Karpas-422 (cell line): ENCODE data around the gene PODNL1. TPM values are rescaled to one million over a fixed set of nuclear protein-coding genes. Genes with fewer than 3 reads are reported as not detected.

Experiments used
- DNase-seq: peaks from one replicate; pipeline ENCODE4 v3.0.0-alpha.2; 2015
- H2AFZ ChIP-seq: fragments of 200-600 bp; sonication (generic); 2 replicates; pipeline ENCODE4 v1.6.1; 2014; ENCODE audit warnings: antibody characterized with exemption, low read length, mixed read lengths
- H3K27ac ChIP-seq: fragments of 200-600 bp; sonication (generic); 2 replicates; pipeline ENCODE4 v1.5.1; 2014; ENCODE audit warnings: mild to moderate bottlenecking, low read length, moderate library complexity
- H3K27me3 ChIP-seq: fragments of 200-600 bp; sonication (generic); 2 replicates; pipeline ENCODE4 v1.6.1; 2014; ENCODE audit warnings: low read length, mixed read lengths
- H3K36me3 ChIP-seq: fragments of 200-600 bp; sonication (generic); 2 replicates; pipeline ENCODE4 v1.6.1; 2014; ENCODE audit warnings: low read length, mixed read lengths; ENCODE audit not compliant: insufficient read depth
- H3K4me1 ChIP-seq: fragments of 200-600 bp; sonication (generic); 2 replicates; pipeline ENCODE4 v1.6.1; 2014; ENCODE audit warnings: mild to moderate bottlenecking, low read length, mixed read lengths
- H3K4me2 ChIP-seq: fragments of 200-600 bp; sonication (generic); 2 replicates; pipeline ENCODE4 v1.6.1; 2014; ENCODE audit warnings: low read length, low read depth, mild to moderate bottlenecking; ENCODE audit not compliant: poor library complexity, severe bottlenecking
- H3K4me3 ChIP-seq: fragments of 200-600 bp; sonication (generic); 2 replicates; pipeline ENCODE4 v1.5.1; 2014; ENCODE audit warnings: mild to moderate bottlenecking, antibody characterized with exemption, low read length, mixed read lengths
- H3K79me2 ChIP-seq: fragments of 200-600 bp; sonication (generic); 2 replicates; pipeline ENCODE4 v1.6.1; 2014; ENCODE audit warnings: mild to moderate bottlenecking, low read length, mixed read lengths
- H3K9ac ChIP-seq: fragments of 200-600 bp; sonication (generic); 2 replicates; pipeline ENCODE4 v1.6.0; 2014; ENCODE audit warnings: low read length
- H3K9me2 ChIP-seq: fragments of 200-600 bp; sonication (generic), shearing (Covaris generic); replicated peaks from 2 replicates; pipeline ENCODE4 v1.6.0; 2014; ENCODE audit warnings: mild to moderate bottlenecking, low read length, moderate library complexity; ENCODE audit not compliant: insufficient read depth
- H3K9me3 ChIP-seq: fragments of 300-700, 200-600 bp; sonication (generic); 2 replicates; pipeline ENCODE4 v1.6.1; 2014; ENCODE audit warnings: low read length, mixed read lengths
- H4K20me1 ChIP-seq: fragments of 200-600 bp; sonication (generic); 2 replicates; pipeline ENCODE4 v1.6.1; 2014; ENCODE audit warnings: mild to moderate bottlenecking, antibody characterized with exemption, low read length, low read depth; ENCODE audit not compliant: insufficient read depth
- total RNA-seq: library from RNA; depleted of rRNA; stranded (reverse); fragments of >200 nt; shearing (Covaris generic); gene quantifications from 2 replicates; pipeline ENCODE4 v1.2.3, GENCODE V29; 2014; ENCODE audit warnings: low replicate concordance

Gene PODNL1
- total RNA-seq, 1 experiment from 2014 or later, result not detected

DNA sequence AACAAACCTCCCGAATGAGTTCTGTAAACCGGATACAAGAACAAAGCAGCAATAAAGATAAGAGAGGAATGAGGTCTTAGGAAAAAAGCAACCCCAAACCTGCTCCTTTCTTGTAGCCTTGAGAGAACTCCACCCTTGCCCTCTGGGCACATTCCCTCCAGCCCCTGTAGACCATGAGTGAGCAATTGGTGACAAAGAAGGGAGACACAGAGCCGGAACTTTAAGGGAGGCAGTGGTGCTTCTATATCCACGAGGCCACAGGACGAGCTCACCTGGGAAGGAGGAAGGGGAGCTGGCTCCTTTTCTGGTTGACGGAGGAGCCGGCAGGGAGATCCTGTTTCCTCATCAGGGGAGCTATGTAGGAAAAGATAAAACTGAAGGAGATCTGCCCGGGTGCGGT is 45.3 kb downstream of the PODNL1 start:
- no peak overlapping the region for H3K4me3 ChIP-seq
- H3K4me1 ChIP-seq, result no peaks in the 10 kb centered on the region
- no peaks in the 10 kb centered on the region for H3K9me3 ChIP-seq
- no peaks in the 10 kb centered on the region for H3K79me2 ChIP-seq
- no peaks in the 10 kb centered on the region for H4K20me1 ChIP-seq
- no peak overlapping the region for H2AFZ ChIP-seq
- H3K27me3 ChIP-seq, result no peaks in the 10 kb centered on the region
- no peaks in the 10 kb centered on the region for H3K36me3 ChIP-seq
- no peak overlapping the region for H3K4me2 ChIP-seq
- DNase-seq, result no peak
- H3K27ac ChIP-seq, result no peak overlapping the region
- no peak overlapping the region for H3K9ac ChIP-seq
- H3K9me2 ChIP-seq, result no peaks in the 10 kb centered on the region

- Histone ChIP-seq H3K36me3 (no peaks in the 10 kb centered on the region), H3K27me3 (no peaks in the 10 kb centered on the region), H2AFZ (no peak overlapping the region), H3K9ac (no peak overlapping the region), H4K20me1 (no peaks in the 10 kb centered on the region), H3K4me2 (no peak overlapping the region), H3K79me2 (no peaks in the 10 kb centered on the region), H3K4me3 (no peak overlapping the region), H3K9me2 (no peaks in the 10 kb centered on the region), H3K9me3 (no peaks in the 10 kb centered on the region), H3K4me1 (peaks cover 7% of the 10 kb centered on the region), H3K27ac (no peak overlapping the region)
- no peak for DNase-seq
Measured at GRCh38 chr19:13890136-13890535, 48.1 kb downstream of the PODNL1 start.

DNA sequence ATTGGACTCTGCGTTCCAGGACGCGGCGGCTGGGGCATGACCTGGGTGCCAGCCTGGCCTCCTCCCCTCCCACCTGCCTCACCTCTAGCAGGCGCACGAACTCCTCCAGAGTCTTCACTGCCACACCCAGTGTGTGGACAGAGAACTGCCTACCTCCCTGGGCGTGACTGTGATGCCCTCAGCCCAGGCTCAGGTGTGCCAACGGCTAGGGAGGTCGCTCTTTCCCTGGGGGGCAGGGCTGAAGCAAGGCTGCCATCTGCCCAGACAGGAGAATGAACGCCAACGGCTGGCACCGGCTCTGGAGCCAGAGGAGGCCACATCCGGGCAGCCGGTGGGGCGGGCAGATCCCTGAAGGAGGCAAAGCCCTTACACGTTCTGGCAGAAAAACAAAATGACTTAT is 49.9 kb downstream of the PODNL1 start:
- Histone ChIP-seq H4K20me1 (no peaks in the 10 kb centered on the region), H2AFZ (no peak overlapping the region), H3K9ac (no peak overlapping the region), H3K9me3 (no peaks in the 10 kb centered on the region), H3K4me2 (no peak overlapping the region), H3K27me3 (no peaks in the 10 kb centered on the region), H3K4me3 (no peak overlapping the region), H3K4me1 (peaks cover 7% of the 10 kb centered on the region), H3K27ac (no peak overlapping the region), H3K9me2 (no peaks in the 10 kb centered on the region), H3K79me2 (no peaks in the 10 kb centered on the region), H3K36me3 (no peaks in the 10 kb centered on the region)
- DNase-seq, result no peak

DNA sequence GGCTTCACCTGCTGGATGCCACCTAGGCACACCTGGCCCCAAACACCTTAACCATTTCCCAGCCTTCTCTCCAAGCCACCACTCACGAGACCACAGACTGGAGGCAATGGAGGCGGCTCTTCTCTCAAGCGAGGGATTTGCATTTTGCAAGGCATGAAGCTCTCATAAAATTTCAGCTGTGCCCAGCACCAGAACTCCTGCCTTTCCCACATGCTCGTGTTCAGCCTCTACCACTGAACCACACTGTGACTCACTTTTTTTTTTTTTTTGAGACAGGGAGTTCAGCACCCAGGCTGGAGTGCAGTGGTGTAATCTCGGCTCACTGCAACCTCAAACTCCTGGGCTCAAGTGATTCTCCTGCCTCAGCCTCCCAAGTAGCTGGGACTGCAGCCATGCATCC is 50.7 kb downstream of the PODNL1 start:
- no peaks in the 10 kb centered on the region for H3K79me2 ChIP-seq
- no peak overlapping the region for H2AFZ ChIP-seq
- H3K27ac ChIP-seq, result no peak overlapping the region

GRCh38 chr19:13887018-13887436 is 51.2 kb downstream of the PODNL1 start:
- Histone ChIP-seq H3K27me3 (no peaks in the 10 kb centered on the region), H3K9me3 (no peaks in the 10 kb centered on the region), H3K9ac (no peak overlapping the region), H4K20me1 (no peaks in the 10 kb centered on the region), H3K9me2 (no peaks in the 10 kb centered on the region), H2AFZ (no peak overlapping the region), H3K4me1 (peaks cover 7% of the 10 kb centered on the region), H3K36me3 (no peaks in the 10 kb centered on the region), H3K27ac (no peak overlapping the region), H3K79me2 (no peaks in the 10 kb centered on the region), H3K4me2 (no peak overlapping the region), H3K4me3 (no peak overlapping the region)
- no peak for DNase-seq

More for the DNA sequence above, 50.7 kb downstream of the PODNL1 start:
- H3K9me2 ChIP-seq, result no peaks in the 10 kb centered on the region
- no peak overlapping the region for H3K4me2 ChIP-seq
- no peaks in the 10 kb centered on the region for H4K20me1 ChIP-seq
- no peaks in the 10 kb centered on the region for H3K9me3 ChIP-seq
- no peaks in the 10 kb centered on the region for H3K27me3 ChIP-seq
- H3K36me3 ChIP-seq, result no peaks in the 10 kb centered on the region
- H3K4me3 ChIP-seq, result no peak overlapping the region
- DNase-seq, result peak; percentile 51
- peaks cover 7% of the 10 kb centered on the region for H3K4me1 ChIP-seq
- no peak overlapping the region for H3K9ac ChIP-seq

- H3K79me2 ChIP-seq, result no peaks in the 10 kb centered on the region
- no peak overlapping the region for H2AFZ ChIP-seq
- H3K4me1 ChIP-seq, result peaks cover 7% of the 10 kb centered on the region
- no peak overlapping the region for H3K4me3 ChIP-seq
- H3K9me3 ChIP-seq, result no peaks in the 10 kb centered on the region
- no peak overlapping the region for H3K4me2 ChIP-seq
- no peak overlapping the region for H3K27ac ChIP-seq
- H3K9me2 ChIP-seq, result no peaks in the 10 kb centered on the region
- no peaks in the 10 kb centered on the region for H3K36me3 ChIP-seq
- no peak for DNase-seq
- H3K27me3 ChIP-seq, result no peaks in the 10 kb centered on the region
- H3K9ac ChIP-seq, result no peak overlapping the region
- no peaks in the 10 kb centered on the region for H4K20me1 ChIP-seq
Measured at GRCh38 chr19:13885826-13886365, 52.3 kb downstream of the PODNL1 start.

GRCh38 chr19:13884726-13885591 is 53.3 kb downstream of the PODNL1 start:
- Histone ChIP-seq H4K20me1 (no peaks in the 10 kb centered on the region), H3K9ac (no peak overlapping the region), H3K4me2 (no peak overlapping the region), H3K4me3 (no peak overlapping the region), H3K36me3 (no peaks in the 10 kb centered on the region), H3K4me1 (peaks cover 12% of the 10 kb centered on the region), H2AFZ (no peak overlapping the region), H3K9me2 (no peaks in the 10 kb centered on the region), H3K27ac (no peak overlapping the region), H3K27me3 (no peaks in the 10 kb centered on the region), H3K79me2 (no peaks in the 10 kb centered on the region), H3K9me3 (no peaks in the 10 kb centered on the region)
- no peak for DNase-seq

- Histone ChIP-seq H3K9ac (no peak overlapping the region), H3K79me2 (no peaks in the 10 kb centered on the region), H3K4me1 (peaks cover 12% of the 10 kb centered on the region), H3K9me2 (no peaks in the 10 kb centered on the region), H3K36me3 (no peaks in the 10 kb centered on the region), H3K4me2 (no peak overlapping the region), H3K4me3 (no peak overlapping the region), H2AFZ (no peak overlapping the region), H3K9me3 (no peaks in the 10 kb centered on the region), H3K27ac (no peak overlapping the region), H3K27me3 (no peaks in the 10 kb centered on the region), H4K20me1 (no peaks in the 10 kb centered on the region)
- DNase-seq, result no peak
Measured at GRCh38 chr19:13883516-13884064, 54.6 kb downstream of the PODNL1 start.
